GM18867 (cell line): ENCODE measurements around the gene SLC35A3.
A peak's percentile ranks its signal among the peaks of the same experiment; 100 is the strongest.
"Not testable (repeated sequence)": the region's sequence is repeated elsewhere in the genome, so short reads cannot be mapped to it uniquely, and the experiment has no call there.

Source experiments
- ATAC-seq: cut with Tn5 transposase; IDR thresholded peaks from one replicate; pipeline ENCODE4 v1.9.1; 2021; ENCODE audit warnings: mild to moderate bottlenecking, moderate library complexity; ENCODE audit not compliant: unreplicated experiment

The SLC35A3 gene

DNA sequence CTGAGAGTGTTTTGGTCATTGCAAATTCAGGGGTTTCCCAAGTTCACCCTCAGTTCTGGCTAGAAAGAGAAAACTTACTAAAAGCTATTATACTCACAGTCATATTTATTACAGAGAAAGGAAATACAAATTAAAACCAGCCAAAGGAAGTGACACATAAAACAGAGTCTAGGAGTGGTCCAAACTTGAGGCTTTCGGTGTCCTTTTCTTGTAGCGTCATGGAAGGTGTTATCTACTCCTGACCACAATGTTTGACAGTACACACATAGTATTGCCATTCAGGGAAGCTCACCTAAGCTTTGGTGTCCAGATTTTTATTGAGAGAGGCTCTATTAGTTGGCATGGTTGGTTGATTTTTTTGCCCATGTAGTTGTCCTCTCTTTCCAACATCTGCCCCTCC, 59.0 kb downstream of the SLC35A3 start:
- peak; percentile 81 for ATAC-seq

DNA sequence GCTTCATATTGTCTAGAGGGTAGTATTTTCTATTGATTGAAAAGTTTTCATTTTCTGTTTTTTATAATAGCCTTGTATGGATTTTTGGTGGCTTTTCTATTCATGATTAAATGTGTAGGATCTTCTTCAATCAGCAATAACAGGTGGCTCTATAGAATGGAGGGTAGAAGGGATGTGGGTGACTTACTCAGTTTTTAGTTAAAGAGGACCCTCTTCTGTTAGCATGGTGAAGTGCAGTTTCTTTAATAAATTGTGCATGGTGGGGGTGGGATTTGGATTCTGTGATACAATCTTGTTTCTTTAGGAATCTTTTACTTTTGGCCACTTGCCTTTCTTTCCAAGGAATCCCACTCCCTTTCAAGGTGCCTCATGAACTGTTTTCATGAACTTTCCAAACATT, 64.7 kb downstream of the SLC35A3 start:
- ATAC-seq = no peak

DNA sequence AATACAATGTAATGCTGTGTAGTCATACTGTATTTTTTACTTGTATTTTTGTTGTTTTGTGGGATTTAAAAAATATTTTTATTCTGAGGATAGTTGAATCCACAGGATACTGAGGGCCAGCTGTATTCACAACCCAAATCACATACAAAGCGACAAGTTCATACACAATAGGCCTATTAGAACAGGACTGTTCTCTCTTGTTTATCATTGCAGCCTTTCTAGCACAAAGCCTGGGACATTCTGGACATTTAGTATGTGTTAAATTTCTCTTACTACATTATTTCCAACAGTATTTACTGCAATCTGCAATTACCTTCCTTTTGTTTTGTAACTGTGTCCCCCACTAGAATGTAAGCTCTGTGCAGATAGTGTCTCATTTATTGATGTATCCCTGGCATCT, 65.4 kb downstream of the SLC35A3 start:
- no peak for ATAC-seq

DNA sequence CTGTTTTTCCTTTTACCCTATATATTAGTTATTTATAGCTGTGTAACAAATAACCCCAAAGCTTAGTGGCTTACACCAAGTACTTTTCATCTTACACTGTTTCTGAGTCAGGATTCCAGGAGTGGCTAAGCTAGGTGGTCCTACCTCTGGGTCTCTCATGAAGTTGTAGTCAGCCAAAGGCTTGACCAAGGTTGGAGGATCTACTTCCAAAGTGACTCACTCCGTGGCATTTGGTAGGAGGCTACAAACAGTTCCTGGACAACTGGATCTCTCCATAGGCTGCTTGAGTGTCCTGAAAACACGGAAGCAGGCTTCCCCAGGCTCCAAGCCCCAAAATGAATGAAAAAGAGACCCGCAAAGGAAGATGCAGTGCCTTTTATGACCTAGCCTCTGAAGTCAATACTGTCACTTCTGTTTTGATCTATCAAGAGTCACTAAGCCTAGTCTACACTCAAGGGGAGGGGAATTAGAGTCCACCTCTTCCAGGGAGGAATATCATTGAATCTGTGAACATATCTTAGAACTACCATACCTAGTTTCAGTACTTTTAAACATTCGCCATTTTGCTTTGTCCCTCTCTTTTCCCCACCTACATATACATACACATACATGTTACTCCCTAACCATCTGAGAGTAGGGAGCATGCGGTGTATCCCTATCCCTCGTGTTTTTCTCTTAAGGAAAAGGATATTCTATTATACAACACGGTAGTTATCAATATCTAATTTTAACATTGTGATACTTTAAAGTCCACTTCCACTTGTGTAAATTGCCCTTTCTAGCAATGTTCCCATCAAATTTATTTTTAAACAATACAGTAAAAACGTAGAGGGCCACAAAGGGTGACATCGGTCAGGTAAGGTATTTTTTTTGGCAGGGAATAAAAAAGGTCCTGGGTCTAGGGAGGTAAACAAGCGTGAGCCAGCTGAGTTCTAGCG, 67.2 kb downstream of the SLC35A3 start:
- ATAC-seq = no peak

DNA sequence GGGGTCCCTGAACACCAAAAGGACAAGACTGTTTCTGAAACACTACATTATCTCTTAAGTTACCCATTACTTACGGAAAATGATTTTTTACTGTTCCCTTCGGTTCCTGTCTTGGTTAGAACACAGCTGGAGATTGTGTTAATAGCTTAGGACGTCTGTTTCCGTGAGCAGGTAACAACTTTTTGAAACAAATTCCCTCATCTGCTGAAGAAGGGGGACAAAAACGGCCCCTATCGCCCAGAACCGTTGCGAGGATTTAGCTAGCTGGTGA, 67.8 kb downstream of the SLC35A3 start:
- no peak for ATAC-seq

DNA sequence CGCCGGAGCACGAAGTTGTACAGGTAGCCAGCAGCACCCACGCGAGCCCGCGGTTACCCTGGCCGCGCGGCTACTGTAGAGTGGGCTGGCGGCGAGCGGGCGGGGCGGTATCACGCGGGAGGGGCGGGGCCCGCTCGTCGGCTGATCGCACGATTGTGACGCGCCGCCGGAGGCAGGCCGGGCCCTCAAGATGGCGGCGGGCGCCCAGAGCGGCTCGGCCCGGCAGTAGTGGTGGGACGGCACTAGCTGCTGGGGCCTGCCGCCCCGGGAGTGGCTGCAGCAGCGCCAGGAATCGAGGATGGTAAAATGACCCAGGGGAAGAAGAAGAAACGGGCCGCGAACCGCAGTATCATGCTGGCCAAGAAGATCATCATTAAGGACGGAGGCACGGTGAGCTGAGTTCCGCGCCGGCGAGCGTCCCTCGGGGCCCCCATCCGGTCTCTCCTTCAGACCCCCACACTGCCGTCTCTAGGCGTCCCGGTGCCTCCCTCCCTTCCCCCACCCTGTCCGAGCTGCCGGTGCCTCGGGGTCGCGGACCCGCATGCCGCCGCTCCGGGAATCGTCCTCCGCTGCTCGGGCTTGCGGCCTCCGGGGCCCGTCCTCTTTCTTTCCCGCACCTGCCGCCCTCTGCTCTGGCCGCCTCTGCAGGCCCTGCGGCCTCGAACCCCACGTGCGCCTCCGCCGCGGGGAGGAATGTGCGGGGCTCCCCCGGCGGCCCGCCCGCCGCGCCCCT, 68.3 kb downstream of the SLC35A3 start:
- ATAC-seq = peak; percentile 90

DNA sequence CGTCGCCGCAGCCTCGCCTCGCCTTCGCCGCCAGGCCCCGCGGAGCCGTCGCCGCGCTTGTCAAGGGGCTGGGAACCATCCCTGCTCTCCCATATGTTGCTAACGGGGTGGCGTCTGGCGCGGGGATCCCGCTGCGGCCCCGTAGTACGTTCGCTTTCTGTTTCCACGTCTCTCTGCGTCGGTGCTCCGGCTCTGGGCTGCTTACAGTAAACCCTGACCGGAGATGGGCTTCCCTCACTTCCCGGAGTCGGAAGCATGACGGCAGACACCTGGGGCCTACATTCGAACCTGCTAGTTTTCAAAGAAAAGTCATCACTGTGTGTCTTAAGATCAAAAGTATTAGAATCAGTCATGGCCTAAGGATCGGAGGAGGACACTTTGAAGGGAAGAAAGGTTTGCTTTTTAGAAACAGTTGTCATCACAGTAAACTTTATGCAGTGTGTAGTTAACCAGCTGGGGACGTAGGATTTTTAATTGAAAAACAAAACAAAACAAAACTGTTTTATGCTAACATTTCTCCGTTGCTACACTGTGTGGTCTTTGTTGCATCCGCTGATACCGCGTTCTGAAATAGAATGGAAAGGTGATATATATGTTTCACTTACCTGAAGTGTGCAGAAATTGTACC, 69.0 kb downstream of the SLC35A3 start:
- peak; percentile 53 for ATAC-seq

DNA sequence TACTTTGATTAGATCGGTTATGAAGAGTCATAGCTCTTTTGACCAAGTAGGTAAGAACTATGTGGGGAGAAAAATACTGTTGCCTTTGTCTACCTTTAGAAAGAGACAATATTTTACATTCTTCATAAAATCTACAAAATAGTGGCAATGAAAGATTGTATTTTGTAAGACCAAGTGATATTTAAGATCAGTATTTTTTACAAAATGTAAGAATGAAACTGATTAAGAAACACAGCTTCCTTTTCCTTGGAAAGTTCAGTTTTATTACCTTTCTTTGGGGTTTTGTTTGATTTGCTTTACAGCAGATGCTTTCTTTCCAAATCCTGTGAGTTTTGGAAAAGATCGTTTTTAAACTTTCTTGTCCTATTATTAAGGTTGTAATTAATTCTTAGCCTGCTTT, 69.8 kb downstream of the SLC35A3 start:
- ATAC-seq = no peak

DNA sequence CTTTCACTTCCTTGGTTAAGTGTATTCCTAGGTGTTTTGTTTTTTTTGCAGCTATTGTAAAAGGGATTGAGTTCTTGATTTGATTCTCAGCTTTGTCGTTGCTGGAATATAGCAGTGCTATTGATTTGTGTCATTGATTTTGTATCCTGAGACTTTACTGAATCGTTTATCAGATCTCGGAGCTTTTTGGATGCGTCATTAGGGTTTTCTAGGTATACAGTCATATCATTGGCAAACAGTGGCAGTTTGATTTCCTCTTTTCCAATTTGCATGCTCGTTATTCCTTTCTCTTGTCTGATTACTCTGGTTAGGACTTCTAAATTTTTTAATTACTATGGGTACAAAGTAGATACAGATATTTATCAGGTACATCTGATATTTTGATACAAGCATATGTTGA, 75.4 kb downstream of the SLC35A3 start:
- no peak for ATAC-seq

DNA sequence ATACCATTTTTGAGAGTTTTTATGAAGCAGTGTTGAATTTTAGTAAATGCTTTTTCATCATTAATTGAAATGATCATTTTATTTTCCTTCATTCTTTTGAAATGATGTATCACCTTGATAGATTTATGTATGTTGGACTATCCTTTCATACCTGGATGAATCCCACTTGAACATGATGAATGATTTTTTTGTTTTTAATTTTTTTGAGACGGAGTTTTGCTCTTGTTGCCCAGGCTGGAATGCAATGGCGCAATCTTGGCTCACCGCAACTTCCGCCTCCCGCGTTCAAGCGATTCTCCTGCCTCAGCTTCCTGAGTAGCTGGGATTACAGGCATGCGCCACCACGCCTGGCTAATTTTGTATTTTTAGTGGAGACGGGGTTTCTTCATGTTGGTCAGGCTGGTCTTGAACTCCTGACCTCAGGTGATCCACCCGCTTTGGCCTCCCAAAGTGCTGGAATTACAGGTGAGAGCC, 77.5 kb downstream of the SLC35A3 start:
- ATAC-seq = not testable (repeated sequence)

DNA sequence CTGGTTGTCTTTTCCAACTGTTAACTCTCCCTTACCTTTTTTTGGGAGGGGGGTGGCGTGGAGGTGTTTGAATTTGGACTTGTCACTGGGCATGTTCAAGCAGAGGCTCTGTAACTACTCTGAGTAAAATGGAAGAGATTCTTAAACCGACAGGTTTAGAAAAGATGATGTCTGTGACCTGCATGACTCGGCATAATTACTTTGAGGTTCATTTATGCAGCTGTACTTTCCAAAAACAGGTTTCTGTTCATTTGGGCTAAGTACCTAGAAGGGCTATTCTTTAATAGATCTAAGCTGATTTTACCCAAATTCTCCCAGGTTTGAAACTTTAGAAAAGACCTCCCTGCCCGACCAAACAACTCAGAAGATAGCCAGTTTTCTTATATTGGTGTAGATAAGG, 80.3 kb downstream of the SLC35A3 start:
- ATAC-seq = no peak

DNA sequence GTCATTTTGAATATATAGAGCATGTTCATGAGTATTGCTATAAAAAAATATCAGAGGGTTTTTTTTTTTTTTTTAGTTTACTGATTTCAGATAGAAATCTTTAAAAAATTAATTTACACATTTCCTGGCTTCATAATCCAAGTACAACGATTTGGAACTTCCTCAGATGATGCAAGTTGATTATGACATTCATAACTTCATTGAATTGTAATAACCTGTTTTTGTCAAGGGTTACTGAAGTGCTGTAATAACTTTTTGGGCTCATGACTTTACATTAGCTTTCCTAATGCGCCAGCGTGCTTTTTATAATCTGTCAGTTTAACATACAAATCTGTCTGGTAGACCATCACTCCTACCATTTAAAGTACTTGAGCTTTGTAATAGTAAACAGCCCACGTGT, 81.6 kb downstream of the SLC35A3 start:
- no peak for ATAC-seq

DNA sequence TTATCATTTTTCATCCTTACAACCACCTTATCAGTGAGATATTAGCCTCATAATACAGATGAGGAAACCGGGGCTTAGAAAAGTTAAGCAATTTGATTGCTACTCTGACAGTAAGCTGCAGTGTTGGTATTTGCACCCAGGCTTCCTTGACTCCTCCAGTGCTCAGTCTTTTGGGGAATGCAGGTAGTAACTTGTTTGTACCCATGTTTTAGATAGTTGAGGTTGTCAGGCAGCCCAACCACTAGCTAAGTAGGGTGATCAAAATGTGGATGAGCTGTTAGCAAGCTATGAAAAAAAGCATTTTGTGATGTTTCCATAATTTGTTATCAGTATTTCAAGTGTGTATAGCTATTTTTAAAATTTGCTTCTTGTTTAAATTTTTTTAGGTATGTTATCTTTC, 82.1 kb downstream of the SLC35A3 start:
- no peak for ATAC-seq

DNA sequence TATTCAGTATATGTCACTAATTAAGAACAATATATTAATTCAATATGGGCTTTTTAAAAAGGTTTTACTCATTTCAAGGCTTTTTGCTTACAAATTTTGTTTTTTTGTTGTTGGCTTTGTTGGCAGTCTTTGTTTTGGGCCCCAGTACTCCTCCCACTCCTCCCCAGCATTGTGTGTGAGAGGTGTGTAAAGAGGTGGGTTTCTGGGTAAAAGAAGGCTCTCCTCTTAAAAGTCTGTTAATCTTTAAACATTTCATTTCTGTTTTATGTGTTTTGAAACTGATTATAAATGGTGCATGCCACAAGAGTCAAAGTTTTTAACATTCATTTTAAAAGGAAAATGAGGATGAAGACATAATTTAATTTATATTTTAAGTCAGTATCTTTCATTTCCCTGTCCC, 83.3 kb downstream of the SLC35A3 start:
- no peak for ATAC-seq

DNA sequence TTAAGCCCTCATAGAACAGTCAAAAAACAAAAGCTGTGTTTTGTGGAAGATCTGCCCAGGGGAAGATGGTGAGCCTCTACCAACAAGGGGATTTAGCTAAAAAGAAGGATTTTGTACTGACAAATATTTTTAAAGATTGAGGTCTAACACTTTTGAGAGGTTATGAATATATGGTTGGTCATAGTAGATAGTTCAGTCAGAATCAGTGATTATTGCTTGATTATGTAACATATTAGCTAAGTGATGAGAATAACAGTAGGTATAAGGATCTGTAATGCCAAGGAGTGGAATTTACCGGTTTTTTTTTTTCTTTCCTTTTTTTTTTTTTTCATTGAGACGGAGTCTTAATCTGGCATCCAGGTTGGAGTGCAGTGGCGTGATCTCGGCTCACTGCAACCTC, 83.9 kb downstream of the SLC35A3 start:
- ATAC-seq = no peak

DNA sequence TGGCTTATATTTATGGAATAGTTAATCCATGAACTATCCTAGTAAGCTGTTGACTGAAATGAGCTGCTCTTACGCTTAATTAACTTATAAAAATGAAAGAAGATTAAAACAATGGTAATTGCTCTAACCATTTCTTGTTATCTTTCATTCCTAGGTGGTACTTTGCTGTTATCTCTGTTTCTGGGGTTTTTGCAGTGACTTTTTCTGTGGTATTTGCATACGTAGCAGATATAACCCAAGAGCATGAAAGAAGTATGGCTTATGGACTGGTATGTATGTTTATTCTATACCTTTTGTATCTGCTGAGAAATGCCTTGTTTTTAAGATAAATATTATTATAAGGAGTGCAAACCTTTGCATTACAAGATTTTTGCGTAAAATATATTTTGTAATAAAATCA, 91.9 kb downstream of the SLC35A3 start:
- ATAC-seq = no peak

DNA sequence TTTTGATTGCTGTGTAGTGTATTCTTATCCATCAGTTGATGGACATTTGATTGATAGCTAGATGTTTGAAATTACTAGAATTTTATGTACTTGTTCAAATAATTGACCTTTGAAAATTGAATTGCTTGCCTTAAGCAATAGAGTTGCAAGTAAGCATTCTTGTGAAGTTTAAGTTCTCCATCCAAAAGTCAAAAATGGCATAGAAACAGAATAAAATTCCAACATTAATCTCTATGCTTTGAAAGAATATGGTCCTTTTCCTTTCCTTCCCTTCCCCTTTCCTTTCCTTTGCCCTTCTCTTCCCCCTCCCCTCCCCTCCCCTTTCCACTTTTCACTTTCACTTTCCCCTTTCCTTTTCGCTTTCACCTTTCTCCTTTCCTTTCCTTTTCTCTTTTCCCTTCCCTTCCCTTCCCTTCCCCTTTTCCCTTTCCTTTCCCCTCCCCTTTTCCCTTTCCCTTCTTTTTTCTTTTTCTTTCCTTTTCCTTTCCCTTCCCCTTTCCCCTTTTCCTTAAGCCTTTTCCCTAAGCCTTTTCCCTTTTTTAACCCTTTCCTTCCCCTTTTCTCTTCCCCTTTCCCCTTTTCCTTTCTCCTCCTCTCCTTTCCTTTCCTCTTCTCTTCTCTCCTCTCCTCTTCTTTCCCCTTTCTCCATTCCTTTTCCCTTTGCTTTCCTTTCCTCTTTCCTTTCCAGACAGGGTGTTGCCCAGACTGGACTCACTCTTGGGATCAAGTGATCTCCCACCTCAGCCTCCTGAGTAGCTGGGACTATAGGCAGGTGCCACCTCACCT, 95.6 kb downstream of the SLC35A3 start:
- no peak for ATAC-seq

DNA sequence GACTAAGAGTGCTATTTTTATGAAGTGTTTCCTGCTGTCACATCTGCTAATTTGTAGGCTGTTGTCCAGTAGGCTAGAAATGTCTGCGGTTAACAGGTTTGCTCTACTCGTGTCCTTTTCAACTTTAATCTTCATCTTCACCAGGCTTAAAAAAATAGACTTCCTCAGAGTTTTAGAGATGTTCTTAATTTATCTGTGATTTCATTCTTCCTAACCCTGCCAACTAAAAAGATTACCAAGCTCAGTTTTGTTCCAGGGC, 96.1 kb downstream of the SLC35A3 start:
- no peak for ATAC-seq

DNA sequence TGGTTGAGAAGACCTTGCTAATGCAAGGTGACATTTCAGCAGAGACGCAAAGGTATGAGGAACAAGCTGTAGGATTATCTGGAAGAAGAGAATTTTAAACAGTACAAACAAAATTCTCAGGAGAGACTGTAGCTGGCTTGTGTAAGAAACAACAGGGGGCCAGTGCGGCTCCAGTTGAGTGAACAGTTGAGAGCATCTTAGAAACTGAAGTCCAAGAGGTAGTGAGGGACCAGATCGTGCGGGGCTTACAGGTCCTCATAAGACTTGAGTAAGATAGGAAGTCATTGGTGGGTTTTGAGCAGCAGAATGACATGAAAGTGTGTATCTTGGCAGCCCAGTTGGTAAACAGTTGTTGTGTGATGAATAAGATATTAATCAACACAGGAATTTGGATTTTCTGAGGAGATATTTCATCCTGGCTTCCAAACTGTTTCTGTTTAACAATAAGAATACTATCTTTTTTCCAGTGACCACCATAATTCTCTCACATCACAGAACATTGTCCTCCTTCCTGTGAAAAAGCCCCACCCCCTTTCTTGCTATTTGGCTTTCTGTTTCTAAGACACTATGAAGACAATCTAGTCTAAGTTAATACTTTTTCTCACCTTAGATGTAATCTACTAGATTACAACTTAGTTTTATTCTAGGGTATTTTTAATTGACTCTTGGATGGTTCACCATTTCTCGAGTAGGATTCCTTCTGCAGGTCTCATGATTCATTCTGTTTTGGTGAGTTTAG, 100.6 kb downstream of the SLC35A3 start:
- no peak for ATAC-seq

DNA sequence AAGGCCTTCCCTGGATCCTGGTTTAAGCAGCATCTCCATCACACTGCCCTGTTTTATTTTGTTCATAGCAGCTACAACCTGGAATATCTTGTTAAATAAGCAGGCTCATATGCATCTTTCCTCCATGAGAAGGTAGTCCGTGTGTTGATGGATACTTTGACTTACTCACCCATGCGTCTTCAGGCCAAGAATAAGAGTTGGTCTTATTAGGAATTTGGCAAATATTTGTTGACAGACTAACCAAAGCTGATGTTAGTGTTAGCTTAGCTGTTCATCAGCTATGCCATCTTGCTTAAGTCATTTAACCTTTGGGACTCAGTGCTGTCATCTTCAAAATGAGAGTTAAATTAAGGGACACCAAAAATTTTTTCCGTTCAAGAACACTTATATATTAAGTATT, 103.7 kb downstream of the SLC35A3 start:
- ATAC-seq = no peak
